HL-60 (cell line): ENCODE measurements around the gene GTPBP6.

Experiments
- DNase-seq, 2 experiments: peaks; one replicate each; pipeline ENCODE4 v3.0.0-alpha.2; 2010 to 2020; ENCODE audit warnings: low read depth in 1 of 2, low spot score in 1 of 2
- H3K27ac ChIP-seq: fragments of 250-450 bp; sonication (Bioruptor Pico); replicated peaks from 2 replicates; pipeline ENCODE4 v1.5.1; 2020; ENCODE audit warnings: mild to moderate bottlenecking, moderate library complexity
- H3K27me3 ChIP-seq: fragments of 250-450 bp; sonication (Bioruptor Pico); 2 replicates; pipeline ENCODE4 v1.5.1; 2021; ENCODE audit warnings: mild to moderate bottlenecking, moderate library complexity; ENCODE audit not compliant: insufficient read depth, poor library complexity, severe bottlenecking
- H3K4me3 ChIP-seq: replicated peaks from 2 replicates; pipeline ENCODE4 v1.5.1; 2011; ENCODE audit warnings: mild to moderate bottlenecking, control low read depth, low read length; ENCODE audit not compliant: insufficient read depth
- CTCF ChIP-seq: IDR thresholded peaks from one replicate; pipeline ENCODE4 v1.5.1; 2011; ENCODE audit warnings: low read length, control low read depth, inconsistent platforms; ENCODE audit not compliant: insufficient read depth
- GABPA ChIP-seq: IDR thresholded peaks from 2 replicates; pipeline ENCODE4 v1.6.1; 2012; ENCODE audit warnings: low read depth
- POLR2AphosphoS5 ChIP-seq: IDR thresholded peaks from 2 replicates; pipeline ENCODE4 v1.6.1; 2012; ENCODE audit warnings: low read depth
- SPI1 ChIP-seq: IDR thresholded peaks from 2 replicates; pipeline ENCODE4 v1.6.1; 2012; ENCODE audit warnings: low read depth, mild to moderate bottlenecking, borderline replicate concordance
- TF ChIP-seq, protein P1 (sequence below): IDR thresholded peaks from 2 replicates; pipeline ENCODE4 v1.6.1; 2012; ENCODE audit warnings: low read depth; ENCODE audit not compliant: insufficient replicate concordance

Gene GTPBP6

GRCh38 chrX:363621-364375 lies 45.2 kb upstream of the GTPBP6 start:
- no peak for DNase-seq
- TF ChIP-seq SPI1 (no peak), GABPA (no peak), CTCF (no peak), POLR2AphosphoS5 (no peak)
- TF ChIP-seq, protein P1, sequence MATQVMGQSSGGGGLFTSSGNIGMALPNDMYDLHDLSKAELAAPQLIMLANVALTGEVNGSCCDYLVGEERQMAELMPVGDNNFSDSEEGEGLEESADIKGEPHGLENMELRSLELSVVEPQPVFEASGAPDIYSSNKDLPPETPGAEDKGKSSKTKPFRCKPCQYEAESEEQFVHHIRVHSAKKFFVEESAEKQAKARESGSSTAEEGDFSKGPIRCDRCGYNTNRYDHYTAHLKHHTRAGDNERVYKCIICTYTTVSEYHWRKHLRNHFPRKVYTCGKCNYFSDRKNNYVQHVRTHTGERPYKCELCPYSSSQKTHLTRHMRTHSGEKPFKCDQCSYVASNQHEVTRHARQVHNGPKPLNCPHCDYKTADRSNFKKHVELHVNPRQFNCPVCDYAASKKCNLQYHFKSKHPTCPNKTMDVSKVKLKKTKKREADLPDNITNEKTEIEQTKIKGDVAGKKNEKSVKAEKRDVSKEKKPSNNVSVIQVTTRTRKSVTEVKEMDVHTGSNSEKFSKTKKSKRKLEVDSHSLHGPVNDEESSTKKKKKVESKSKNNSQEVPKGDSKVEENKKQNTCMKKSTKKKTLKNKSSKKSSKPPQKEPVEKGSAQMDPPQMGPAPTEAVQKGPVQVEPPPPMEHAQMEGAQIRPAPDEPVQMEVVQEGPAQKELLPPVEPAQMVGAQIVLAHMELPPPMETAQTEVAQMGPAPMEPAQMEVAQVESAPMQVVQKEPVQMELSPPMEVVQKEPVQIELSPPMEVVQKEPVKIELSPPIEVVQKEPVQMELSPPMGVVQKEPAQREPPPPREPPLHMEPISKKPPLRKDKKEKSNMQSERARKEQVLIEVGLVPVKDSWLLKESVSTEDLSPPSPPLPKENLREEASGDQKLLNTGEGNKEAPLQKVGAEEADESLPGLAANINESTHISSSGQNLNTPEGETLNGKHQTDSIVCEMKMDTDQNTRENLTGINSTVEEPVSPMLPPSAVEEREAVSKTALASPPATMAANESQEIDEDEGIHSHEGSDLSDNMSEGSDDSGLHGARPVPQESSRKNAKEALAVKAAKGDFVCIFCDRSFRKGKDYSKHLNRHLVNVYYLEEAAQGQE = no peak
- Histone ChIP-seq H3K4me3 (no peak overlapping the region), H3K27me3 (no peaks in the 10 kb centered on the region), H3K27ac (no peak overlapping the region)

DNA sequence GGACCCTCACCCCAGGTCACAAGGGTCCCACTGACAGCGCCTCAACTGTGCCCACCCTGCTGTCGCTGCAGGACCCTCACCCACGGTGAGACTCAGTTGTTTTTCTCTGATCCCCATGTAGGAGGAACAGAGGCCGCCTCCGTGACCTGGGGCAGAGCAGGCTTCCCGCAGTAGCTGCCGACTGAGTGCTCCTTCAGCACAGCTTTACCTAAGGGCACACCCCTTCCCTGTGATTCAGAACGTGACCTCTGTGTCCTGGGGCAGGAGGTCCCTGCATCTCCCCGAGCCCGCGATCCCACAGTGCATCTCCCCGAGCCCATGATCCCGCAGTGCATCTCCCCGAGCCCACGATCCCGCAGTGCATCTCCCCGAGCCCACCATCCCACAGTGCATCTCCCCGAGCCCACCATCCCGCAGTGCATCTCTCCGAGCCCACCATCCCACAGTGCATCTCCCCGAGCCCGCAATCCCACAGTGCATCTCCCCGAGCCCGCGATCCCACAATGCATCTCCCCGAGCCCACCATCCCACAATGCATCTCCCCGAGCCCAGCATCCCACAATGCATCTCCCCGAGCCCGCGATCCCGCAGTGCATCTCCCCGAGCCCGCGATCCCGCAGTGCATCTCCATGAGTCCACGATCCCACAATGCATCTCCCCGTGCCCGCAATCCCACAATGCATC lies 44.5 kb upstream of the GTPBP6 start:
- no peak for DNase-seq
- Histone ChIP-seq H3K27me3 (no peaks in the 10 kb centered on the region), H3K27ac (no peak overlapping the region), H3K4me3 (no peak overlapping the region)
- TF ChIP-seq GABPA = no peak
- TF ChIP-seq POLR2AphosphoS5 = no peak
- TF ChIP-seq SPI1 = no peak
- TF ChIP-seq, protein P1 = no peak
- TF ChIP-seq CTCF = no peak

DNA sequence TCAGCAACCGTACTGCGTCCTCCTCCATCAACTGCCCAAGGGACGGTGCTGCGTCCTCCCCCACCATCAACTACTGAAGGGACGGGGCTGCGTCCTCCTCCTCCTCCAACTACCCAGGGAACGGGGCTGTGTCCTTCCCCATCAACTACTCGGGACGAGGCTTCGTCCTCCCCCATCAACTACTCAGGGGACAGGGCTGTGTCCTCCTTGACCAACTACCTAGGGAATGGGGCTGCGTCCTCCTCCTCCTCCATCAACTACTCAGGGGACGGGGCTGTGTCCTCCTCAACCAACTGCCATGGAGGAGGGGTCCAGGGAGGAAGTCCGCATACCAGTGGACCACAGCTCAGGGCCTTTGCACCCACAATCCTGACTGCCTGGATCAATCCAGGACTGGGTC lies 43.8 kb upstream of the GTPBP6 start:
- Histone ChIP-seq H3K4me3 (no peak overlapping the region), H3K27ac (no peak overlapping the region), H3K27me3 (no peaks in the 10 kb centered on the region)
- DNase-seq = no peak
- TF ChIP-seq, protein P1 = no peak
- TF ChIP-seq SPI1 (no peak), GABPA (no peak), CTCF (no peak), POLR2AphosphoS5 (no peak)
